Measurements from ENCODE around the gene SLFN11. TPM values are rescaled to one million over a fixed set of nuclear protein-coding genes. Genes with fewer than 3 reads are reported as not detected.

Gene SLFN11
- total RNA-seq = 39.5 and 53.2 TPM in 2 replicates

GRCh38 chr17:35373534-35373983 is at the start of gene SLFN11:
TSS of gene SLFN11 (minus strand) at chr17:35373621. CDS start at chr17:35363807, 9,814 bp downstream.

Small RNA genes lying within 50 kb of the gene (small RNA-seq; reads per million reads assigned to genes)
- gene AC060766.3 (ENCODE audit: low replicate concordance) (not detected), gene AC060766.5 (ENCODE audit: low replicate concordance) (not detected)

Other genes starting within 250 kb of the SLFN11 start
- gene NLE1, start 231.3 kb downstream of the SLFN11 start, total RNA-seq = 15.5 and 23.9 TPM in 2 replicates
- gene UNC45B, start 225.8 kb downstream of the SLFN11 start, total RNA-seq = not detected in 2 replicates
- not detected in 2 replicates for gene SLC35G3, start 179.2 kb downstream of the SLFN11 start, total RNA-seq
- 79.5 and 151 TPM in 2 replicates for gene SLFN5, start 130.5 kb downstream of the SLFN11 start, total RNA-seq
- 6.3 and 20.3 TPM in 2 replicates for gene SLFN12, start 58.9 kb upstream of the SLFN11 start, total RNA-seq
- 1.3 and 1.6 TPM in 2 replicates for gene SLFN13, start 75.1 kb upstream of the SLFN11 start, total RNA-seq
- gene SLFN12L, start 164.1 kb upstream of the SLFN11 start, total RNA-seq = not detected in 2 replicates
- gene SLFN14, start 187.2 kb upstream of the SLFN11 start, total RNA-seq = not detected in 2 replicates
- 4.7 and 7.2 TPM in 2 replicates for gene PEX12, start 204.9 kb upstream of the SLFN11 start, total RNA-seq
- 105 and 107 TPM in 2 replicates for gene AP2B1, start 213.7 kb upstream of the SLFN11 start, total RNA-seq